Stimulated activated CD4-positive, alpha-beta T cell treated with anti-CD3 and anti-CD28 coated beads, Interleukin-4, amount 100 ng/mL, for 4 hours (primary cell): ENCODE data around the gene NDUFS6.

Source experiments
- DNase-seq, 2 experiments: peaks; one replicate each; pipeline ENCODE4 v3.0.0-alpha.2; 2020

NDUFS6 gene

GRCh38 chr5:1818784-1819183 is 17.6 kb downstream of the NDUFS6 start:
- no peak for DNase-seq

- DNase-seq: no peak
Measured at GRCh38 chr5:1819458-1819857, 18.3 kb downstream of the NDUFS6 start.

GRCh38 chr5:1820381-1820780 is 19.2 kb downstream of the NDUFS6 start:
- no peak for DNase-seq

GRCh38 chr5:1820926-1821325 is 19.7 kb downstream of the NDUFS6 start:
- no peak for DNase-seq

GRCh38 chr5:1821862-1822261 is 20.7 kb downstream of the NDUFS6 start:
- no peak for DNase-seq

GRCh38 chr5:1823381-1824034 is 22.3 kb downstream of the NDUFS6 start:
- no peak for DNase-seq

- no peak for DNase-seq
Measured at GRCh38 chr5:1824109-1824821, 23.1 kb downstream of the NDUFS6 start.

- no peak for DNase-seq
Measured at GRCh38 chr5:1824903-1825841, 24.0 kb downstream of the NDUFS6 start.

GRCh38 chr5:1826235-1826980 is 25.2 kb downstream of the NDUFS6 start:
- no peak for DNase-seq

- no peak for DNase-seq
Measured at GRCh38 chr5:1827025-1827885, 26.0 kb downstream of the NDUFS6 start.

- DNase-seq: no peak
Measured at GRCh38 chr5:1827886-1828397, 26.7 kb downstream of the NDUFS6 start.

- DNase-seq: no peak
Measured at GRCh38 chr5:1830571-1831228, 29.5 kb downstream of the NDUFS6 start.

- DNase-seq: no peak
Measured at GRCh38 chr5:1831257-1831656, 30.1 kb downstream of the NDUFS6 start.

- no peak for DNase-seq
Measured at GRCh38 chr5:1831677-1832313, 30.6 kb downstream of the NDUFS6 start.

- no peak for DNase-seq
Measured at GRCh38 chr5:1832511-1833250, 31.5 kb downstream of the NDUFS6 start.

- DNase-seq: no peak
Measured at GRCh38 chr5:1833264-1834021, 32.2 kb downstream of the NDUFS6 start.

GRCh38 chr5:1834022-1834551 is 32.9 kb downstream of the NDUFS6 start:
- DNase-seq: no peak

GRCh38 chr5:1834721-1835429 is 33.7 kb downstream of the NDUFS6 start:
- DNase-seq: no peak
